ENCODE results near the gene MED12L. TPM values are rescaled to one million over a fixed set of nuclear protein-coding genes. Genes with fewer than 3 reads are reported as not detected.

The MED12L gene
- total RNA-seq, 1 experiment from 2014 or later: 14.9 TPM

DNA sequence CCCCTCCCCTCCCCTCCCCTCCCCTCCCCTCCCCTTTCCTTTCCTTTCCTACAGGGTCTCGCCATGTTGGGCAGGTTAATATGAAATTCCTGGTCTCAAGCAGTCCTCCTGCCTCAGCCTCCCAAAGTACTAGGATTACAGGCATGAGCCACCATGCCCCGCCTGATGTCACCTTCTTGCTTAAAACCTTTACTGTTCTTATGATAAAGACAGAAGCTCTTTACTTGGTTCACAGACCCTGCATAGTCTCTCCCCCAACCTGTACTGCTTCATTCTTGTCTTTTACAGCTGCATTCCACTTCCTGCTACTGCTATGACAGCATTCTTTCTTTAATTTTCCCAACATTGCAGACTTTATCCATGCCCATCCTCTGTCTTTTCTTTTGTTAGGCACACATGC is 20.8 kb downstream of the MED12L start:
- Histone ChIP-seq H3K9me3 (ENCODE audit: control insufficient read depth, low read depth, low read length) (no peaks in the 10 kb centered on the region), H4K8ac (replicated peaks; ENCODE audit: insufficient read length, low read depth, low read length) (no peak overlapping the region), H4K20me1 (ENCODE audit: control insufficient read depth, insufficient read depth, insufficient read length) (no peaks in the 10 kb centered on the region), H3K79me1 (ENCODE audit: insufficient read depth, low read depth, low read length, poor library complexity, severe bottlenecking) (no peaks in the 10 kb centered on the region), H2AFZ (ENCODE audit: low read length) (no peak overlapping the region), H3K4me2 (ENCODE audit: insufficient read depth, insufficient read length, low read length) (no peak overlapping the region), H3K14ac (ENCODE audit: insufficient read depth, low read length) (no peak overlapping the region), H2BK5ac (ENCODE audit: insufficient read length, low read length) (no peak overlapping the region), H4K91ac (ENCODE audit: insufficient read length, low read depth, low read length) (no peak overlapping the region), H2BK20ac (ENCODE audit: low read depth, low read length, poor library complexity, severe bottlenecking) (no peak overlapping the region), H3K23me2 (ENCODE audit: insufficient read length, low read depth, low read length, poor library complexity, severe bottlenecking) (no peaks in the 10 kb centered on the region), H3K23ac (ENCODE audit: insufficient read length, low read depth, low read length) (no peak overlapping the region), H2BK120ac (ENCODE audit: low read depth, low read length, poor library complexity, severe bottlenecking) (no peak overlapping the region), H4K5ac (ENCODE audit: insufficient read length, low read depth, low read length) (no peak overlapping the region), H3K27ac (ENCODE audit: insufficient read length, low read depth, low read length) (no peak overlapping the region), H3K27me3 (ENCODE audit: insufficient read depth, low read length) (no peaks in the 10 kb centered on the region), H2AK5ac (ENCODE audit: insufficient read length, low read length) (no peak overlapping the region), H3K18ac (ENCODE audit: insufficient read length, low read depth, low read length) (no peak overlapping the region), H3T11ph (ENCODE audit: low read length) (no peak overlapping the region), H3K4ac (ENCODE audit: low read depth, low read length) (no peak overlapping the region), H3K4me1 (ENCODE audit: insufficient read depth, low read length) (peaks cover 4% of the 10 kb centered on the region; the same call in 1 of the 2 replicates), H3K79me2 (ENCODE audit: insufficient read depth, low read length) (peaks cover 16% of the 10 kb centered on the region; the same call in 1 of the 2 replicates), H3K56ac (ENCODE audit: insufficient read length, low read depth, low read length) (no peak overlapping the region), H2BK12ac (ENCODE audit: insufficient read length, low read depth, low read length) (no peak overlapping the region), H2BK15ac (ENCODE audit: low read depth, low read length) (no peak overlapping the region), H3K9ac (ENCODE audit: extremely low read depth, insufficient read length, low read length) (no peak overlapping the region)
- no peaks in the 10 kb centered on the region for H3K27me3 Mint-ChIP-seq (ENCODE audit: low read depth)
- no peaks in the 10 kb centered on the region for H3K9me3 Mint-ChIP-seq
- DNase-seq: no peak
- H3K4me3 Mint-ChIP-seq: no peak overlapping the region
- peaks cover 31 to 38% of the 10 kb centered on the region in 2 experiments for H3K4me1 Mint-ChIP-seq
- H3K36me3 Mint-ChIP-seq (ENCODE audit: insufficient read depth in 1 of 3, low read depth in 3 of 3): no peaks in the 10 kb centered on the region
- TF ChIP-seq, protein P1, sequence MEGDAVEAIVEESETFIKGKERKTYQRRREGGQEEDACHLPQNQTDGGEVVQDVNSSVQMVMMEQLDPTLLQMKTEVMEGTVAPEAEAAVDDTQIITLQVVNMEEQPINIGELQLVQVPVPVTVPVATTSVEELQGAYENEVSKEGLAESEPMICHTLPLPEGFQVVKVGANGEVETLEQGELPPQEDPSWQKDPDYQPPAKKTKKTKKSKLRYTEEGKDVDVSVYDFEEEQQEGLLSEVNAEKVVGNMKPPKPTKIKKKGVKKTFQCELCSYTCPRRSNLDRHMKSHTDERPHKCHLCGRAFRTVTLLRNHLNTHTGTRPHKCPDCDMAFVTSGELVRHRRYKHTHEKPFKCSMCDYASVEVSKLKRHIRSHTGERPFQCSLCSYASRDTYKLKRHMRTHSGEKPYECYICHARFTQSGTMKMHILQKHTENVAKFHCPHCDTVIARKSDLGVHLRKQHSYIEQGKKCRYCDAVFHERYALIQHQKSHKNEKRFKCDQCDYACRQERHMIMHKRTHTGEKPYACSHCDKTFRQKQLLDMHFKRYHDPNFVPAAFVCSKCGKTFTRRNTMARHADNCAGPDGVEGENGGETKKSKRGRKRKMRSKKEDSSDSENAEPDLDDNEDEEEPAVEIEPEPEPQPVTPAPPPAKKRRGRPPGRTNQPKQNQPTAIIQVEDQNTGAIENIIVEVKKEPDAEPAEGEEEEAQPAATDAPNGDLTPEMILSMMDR (conservative IDR thresholded peaks at IDR 0.05): no peak
- WGBS (ENCODE audit: extremely low coverage, insufficient read length, low lambda C conversion rate): no CpG with 5 or more reads among the region's 2 CpGs
- no peak overlapping the region for H3K27ac Mint-ChIP-seq

Data from H9 (cell line).